Epithelial cell of esophagus (primary cell): Measurements from ENCODE around the gene NTRK2.

Source experiments
- DNase-seq: peaks from one replicate; pipeline ENCODE4 v3.0.0; 2010; ENCODE audit warnings: low read depth
- H3K4me3 ChIP-seq: 2 replicates; pipeline ENCODE4 v1.5.1; 2011; ENCODE audit warnings: mild to moderate bottlenecking, low read length, control low read depth
- CTCF ChIP-seq: IDR thresholded peaks from 2 replicates; pipeline ENCODE4 v1.5.1; 2011; ENCODE audit warnings: low read depth, mild to moderate bottlenecking, low read length, control low read depth, inconsistent platforms; ENCODE audit not compliant: insufficient read depth; ENCODE audit errors: missing control alignments

Gene NTRK2

GRCh38 chr9:84772511-84772910 is 103.0 kb downstream of the NTRK2 start:
- H3K4me3 ChIP-seq = no peak overlapping the region
- DNase-seq = no peak
- no peak for TF ChIP-seq CTCF

- no peak for TF ChIP-seq CTCF
- DNase-seq = peak; percentile 81
- no peak overlapping the region for H3K4me3 ChIP-seq
These were observed 103.5 kb downstream of the NTRK2 start for GRCh38 chr9:84773022-84773421.

GRCh38 chr9:84775056-84775643 is 105.6 kb downstream of the NTRK2 start:
- DNase-seq = no peak
- TF ChIP-seq CTCF = no peak
- H3K4me3 ChIP-seq = no peak overlapping the region

GRCh38 chr9:84778570-84778969 is 109.0 kb downstream of the NTRK2 start:
- TF ChIP-seq CTCF = no peak
- no peak overlapping the region for H3K4me3 ChIP-seq
- DNase-seq = no peak

- no peak for DNase-seq
- no peak overlapping the region for H3K4me3 ChIP-seq
- TF ChIP-seq CTCF = no peak
These were observed 110.4 kb downstream of the NTRK2 start for GRCh38 chr9:84779883-84780282.

- DNase-seq = no peak
- no peak overlapping the region for H3K4me3 ChIP-seq
- TF ChIP-seq CTCF = no peak
These were observed 110.9 kb downstream of the NTRK2 start for GRCh38 chr9:84780385-84780784.

- TF ChIP-seq CTCF = peak; percentile 39
- H3K4me3 ChIP-seq = no peak overlapping the region
- peak; percentile 43 for DNase-seq
These were observed 111.9 kb downstream of the NTRK2 start for GRCh38 chr9:84781458-84781857.
